Progenitor cell of endocrine pancreas (in vitro differentiated cells): Measurements from ENCODE around the gene TIMM17A. TPM values are rescaled to one million over a fixed set of nuclear protein-coding genes. Genes with fewer than 3 reads are reported as not detected.

Source experiments
- DNase-seq: peaks from one replicate; pipeline ENCODE4 v3.0.0; 2021; ENCODE audit warnings: low spot score; ENCODE audit not compliant: unreplicated experiment
- H3K27ac Mint-ChIP-seq: 2 replicates; pipeline ENCODE4 v1.8.0; 2021; ENCODE audit warnings: mild to moderate bottlenecking, moderate library complexity, mixed read lengths
- H3K27me3 Mint-ChIP-seq: 2 replicates; pipeline ENCODE4 v1.8.0; 2021; ENCODE audit warnings: mixed read lengths
- H3K36me3 Mint-ChIP-seq: 2 replicates; pipeline ENCODE4 v1.8.0; 2022; ENCODE audit warnings: mixed read lengths; ENCODE audit not compliant: insufficient read depth
- H3K4me1 Mint-ChIP-seq: 2 replicates; pipeline ENCODE4 v1.8.0; 2021; ENCODE audit warnings: low read depth, mixed read lengths
- H3K4me3 Mint-ChIP-seq: 2 replicates; pipeline ENCODE4 v1.8.0; 2021; ENCODE audit warnings: low read depth, mild to moderate bottlenecking, moderate library complexity, mixed read lengths
- H3K9me3 Mint-ChIP-seq: 2 replicates; pipeline ENCODE4 v1.8.0; 2021; ENCODE audit warnings: low read depth, mixed read lengths
- CTCF ChIP-seq: fragments of 200-600 bp; sonication (generic); IDR thresholded peaks from one replicate; pipeline ENCODE4 v1.5.0; 2021; ENCODE audit warnings: antibody characterized with exemption, mild to moderate bottlenecking; ENCODE audit not compliant: unreplicated experiment
- long read RNA-seq: library from polyadenylated mRNA; unstranded; transcript quantifications from one replicate; pipeline ENCODE4 v2.0.0, GENCODE V29; 2020
- total RNA-seq: library from RNA; stranded (reverse); gene quantifications from 2 replicates; pipeline ENCODE4 v1.2.1, GENCODE V29; 2021

TIMM17A gene
- total RNA-seq, result 43.5 and 49.5 TPM in 2 replicates
- long read RNA-seq, transcript TIMM17A-201 (6 exons, 1,659 nt), result major isoform, 129 of 147 reads
- long read RNA-seq, partial matches to known transcripts, result 2 of 147 reads
- long read RNA-seq, other reads (novel, unspliced or antisense), result 13 of 147 reads

DNA sequence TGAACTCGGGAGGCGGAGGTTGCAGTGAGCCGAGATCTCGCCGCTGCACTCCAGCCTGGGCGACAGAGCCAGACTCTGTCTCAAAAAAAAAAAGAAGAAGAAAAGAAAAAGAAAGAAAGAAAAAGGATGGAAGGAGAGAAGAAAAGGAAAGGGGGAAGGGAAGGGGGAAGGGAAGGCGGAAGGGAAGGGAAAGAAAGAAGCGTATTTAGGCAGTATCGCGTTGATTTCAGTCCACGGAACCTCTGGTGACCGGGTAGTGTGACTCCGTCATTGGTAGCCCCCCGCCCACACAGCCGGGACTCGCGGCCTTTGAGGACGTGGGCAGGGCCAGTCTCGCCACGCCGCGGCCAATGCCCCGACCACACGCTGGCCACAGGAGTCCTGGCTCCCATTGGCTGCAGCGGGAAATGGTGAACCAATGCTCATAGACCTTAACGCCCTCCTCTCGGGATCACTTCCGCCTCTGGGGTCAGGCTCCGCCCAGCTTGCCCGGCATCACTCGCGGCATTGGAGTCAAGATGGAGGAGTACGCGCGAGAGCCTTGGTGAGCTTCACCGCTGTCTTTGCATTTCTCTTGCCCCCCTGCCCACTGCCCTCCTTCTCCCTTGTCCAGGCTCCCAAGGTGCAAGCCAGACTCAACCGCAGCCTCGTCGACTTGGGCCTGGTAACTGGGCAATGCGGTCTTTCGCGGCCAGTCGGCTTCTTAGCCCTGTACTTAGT, at the start of gene TIMM17A:
Gene TIMM17A (plus strand): TSS at position 495 of the 720 bp plus-strand sequence. CDS start 24 bp downstream, at position 519.
- H3K36me3 Mint-ChIP-seq, result peaks cover 5% of the 10 kb centered on the region

GRCh38 chr1:201906336-201906735, 49.0 kb upstream of the TIMM17A start:
- Mint-ChIP-seq H3K4me3 (no peak overlapping the region), H3K27me3 (peaks cover 2% of the 10 kb centered on the region), H3K9me3 (no peaks in the 10 kb centered on the region), H3K36me3 (no peaks in the 10 kb centered on the region), H3K4me1 (no peaks in the 10 kb centered on the region), H3K27ac (no peak overlapping the region)
- TF ChIP-seq CTCF, result no peak
- no peak for DNase-seq

More for the DNA sequence above, at the start of gene TIMM17A:
- Mint-ChIP-seq H3K4me3 (peak within 1 kb of the TSS; percentile 98), H3K9me3 (no peaks in the 10 kb centered on the region), H3K27ac (peak within 1 kb of the TSS; percentile 95), H3K27me3 (peaks cover 3% of the 10 kb centered on the region), H3K4me1 (peaks cover 11% of the 10 kb centered on the region)
- no peak for TF ChIP-seq CTCF
- peak; percentile 87 for DNase-seq

DNA sequence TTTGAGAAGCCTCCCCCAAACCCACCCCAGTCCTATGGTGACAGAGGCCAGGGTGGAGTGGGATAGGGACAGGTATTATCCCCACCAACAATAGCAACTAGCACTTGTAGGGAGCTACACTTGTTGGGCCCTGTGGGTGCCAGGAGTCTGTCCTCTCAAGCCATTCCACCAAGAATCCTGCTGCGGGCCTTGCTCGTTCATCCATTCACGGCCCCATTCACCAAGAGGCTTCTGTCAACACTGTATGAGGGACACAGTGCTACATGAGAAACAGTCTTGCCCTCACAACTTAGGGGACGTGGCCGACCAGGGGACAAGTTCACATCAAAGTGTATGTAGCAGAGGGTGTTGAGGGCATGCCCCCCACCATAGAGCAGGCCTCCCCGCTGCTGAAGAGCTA, 47.7 kb upstream of the TIMM17A start:
- no peaks in the 10 kb centered on the region for H3K4me1 Mint-ChIP-seq
- H3K4me3 Mint-ChIP-seq, result no peak overlapping the region
- H3K27ac Mint-ChIP-seq, result no peak overlapping the region
- DNase-seq, result no peak
- no peaks in the 10 kb centered on the region for H3K9me3 Mint-ChIP-seq
- no peaks in the 10 kb centered on the region for H3K36me3 Mint-ChIP-seq
- peaks cover 2% of the 10 kb centered on the region for H3K27me3 Mint-ChIP-seq
- TF ChIP-seq CTCF, result no peak

DNA sequence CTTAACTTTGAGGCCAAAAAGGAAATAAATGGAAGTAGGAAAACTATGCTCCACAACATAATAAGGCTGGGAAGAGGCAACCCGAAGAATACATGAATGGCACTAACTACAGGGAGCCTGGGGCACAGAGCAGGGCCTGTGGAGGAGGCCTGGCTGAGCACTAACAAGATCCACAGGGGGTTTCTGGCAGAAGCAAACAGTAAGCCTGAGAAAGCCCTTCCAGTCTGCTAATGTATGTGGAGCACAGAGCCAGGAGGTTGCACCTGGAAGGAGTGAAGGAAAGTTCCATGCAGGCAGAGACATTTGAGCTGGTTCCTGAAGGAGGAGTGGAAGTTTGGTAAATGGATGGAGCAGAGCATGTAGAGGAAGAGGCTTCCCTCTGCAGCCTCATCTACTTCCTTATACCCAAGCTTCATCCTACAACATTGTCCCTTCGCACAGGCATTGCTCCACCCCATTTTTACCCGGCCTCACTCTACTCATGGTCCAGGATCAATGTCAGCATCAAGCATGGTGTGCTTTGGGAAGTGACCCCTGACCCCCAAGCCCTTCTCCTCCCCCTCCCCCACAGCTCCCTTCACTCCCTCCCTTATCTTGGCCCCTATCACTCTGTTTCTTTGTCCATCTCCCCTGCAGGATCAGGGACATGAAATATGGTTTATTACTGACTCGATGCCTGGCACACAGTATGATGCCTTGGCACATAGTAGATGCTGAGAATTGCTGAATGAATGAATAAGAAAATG, 43.3 kb upstream of the TIMM17A start:
- H3K4me3 Mint-ChIP-seq, result no peak overlapping the region
- H3K27me3 Mint-ChIP-seq, result peaks cover 2% of the 10 kb centered on the region
- no peak overlapping the region for H3K27ac Mint-ChIP-seq
- no peak for DNase-seq
- no peaks in the 10 kb centered on the region for H3K36me3 Mint-ChIP-seq
- no peaks in the 10 kb centered on the region for H3K4me1 Mint-ChIP-seq
- TF ChIP-seq CTCF, result no peak
- no peaks in the 10 kb centered on the region for H3K9me3 Mint-ChIP-seq

DNA sequence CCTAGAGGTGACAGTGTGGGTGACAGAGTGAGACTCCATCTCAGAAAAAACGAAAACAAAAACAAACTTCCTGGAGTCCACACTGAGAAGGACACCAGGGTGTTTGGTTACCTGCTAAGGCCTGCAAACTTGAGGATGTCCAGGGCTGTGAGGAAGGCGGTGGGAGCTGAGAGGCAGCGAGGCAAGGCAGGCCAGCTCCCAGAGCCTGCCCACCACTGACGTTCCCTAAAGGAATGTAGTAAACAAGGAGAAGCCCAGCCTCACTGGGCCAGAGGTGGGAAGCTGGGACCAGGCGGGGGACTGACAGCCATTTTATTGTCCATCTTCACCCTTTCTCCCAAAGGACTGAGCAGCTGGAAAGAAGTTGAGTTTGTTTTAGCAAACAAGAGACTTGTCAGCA, 42.5 kb upstream of the TIMM17A start:
- H3K9me3 Mint-ChIP-seq, result no peaks in the 10 kb centered on the region
- peaks cover 2% of the 10 kb centered on the region for H3K27me3 Mint-ChIP-seq
- no peaks in the 10 kb centered on the region for H3K4me1 Mint-ChIP-seq
- no peak overlapping the region for H3K27ac Mint-ChIP-seq
- no peak overlapping the region for H3K4me3 Mint-ChIP-seq
- DNase-seq, result no peak
- no peaks in the 10 kb centered on the region for H3K36me3 Mint-ChIP-seq
- TF ChIP-seq CTCF, result no peak
